Osteocyte (in vitro differentiated cells): ENCODE data around the gene POU3F1. TPM values are rescaled to one million over a fixed set of nuclear protein-coding genes. Genes with fewer than 3 reads are reported as not detected.
A peak's percentile ranks its signal among the peaks of the same experiment; 100 is the strongest.

ENCODE experiments used
- DNase-seq: peaks from one replicate; pipeline ENCODE4 v3.0.0; 2021; ENCODE audit warnings: mixed read lengths; ENCODE audit not compliant: unreplicated experiment; ENCODE audit errors: extremely low spot score
- H3K27ac Mint-ChIP-seq: one replicate; pipeline ENCODE4 v1.8.0; 2021; ENCODE audit warnings: mild to moderate bottlenecking, mixed read lengths; ENCODE audit not compliant: unreplicated experiment
- H3K27me3 Mint-ChIP-seq: one replicate; pipeline ENCODE4 v1.8.0; 2021; ENCODE audit warnings: mixed read lengths; ENCODE audit not compliant: unreplicated experiment
- H3K36me3 Mint-ChIP-seq: one replicate; pipeline ENCODE4 v1.8.0; 2021; ENCODE audit warnings: mixed read lengths; ENCODE audit not compliant: unreplicated experiment
- H3K4me1 Mint-ChIP-seq: one replicate; pipeline ENCODE4 v1.8.0; 2021; ENCODE audit warnings: mixed read lengths; ENCODE audit not compliant: unreplicated experiment
- H3K4me3 Mint-ChIP-seq: one replicate; pipeline ENCODE4 v1.8.0; 2021; ENCODE audit warnings: mild to moderate bottlenecking, moderate library complexity, mixed read lengths; ENCODE audit not compliant: unreplicated experiment
- H3K9me3 Mint-ChIP-seq: one replicate; pipeline ENCODE4 v1.8.0; 2021; ENCODE audit warnings: mixed read lengths; ENCODE audit not compliant: unreplicated experiment
- total RNA-seq: library from RNA; stranded (reverse); gene quantifications from 2 replicates; pipeline ENCODE4 v1.2.1, GENCODE V29; 2021
- TF ChIP-seq, protein P1 (sequence below): fragments of 200-600 bp; sonication (generic); IDR thresholded peaks from 2 replicates; pipeline ENCODE4 v1.5.0; 2021; ENCODE audit warnings: antibody characterized with exemption, mild to moderate bottlenecking, moderate library complexity

Gene POU3F1
- total RNA-seq, 1 donor from 2014 or later: 1.8 TPM

DNA sequence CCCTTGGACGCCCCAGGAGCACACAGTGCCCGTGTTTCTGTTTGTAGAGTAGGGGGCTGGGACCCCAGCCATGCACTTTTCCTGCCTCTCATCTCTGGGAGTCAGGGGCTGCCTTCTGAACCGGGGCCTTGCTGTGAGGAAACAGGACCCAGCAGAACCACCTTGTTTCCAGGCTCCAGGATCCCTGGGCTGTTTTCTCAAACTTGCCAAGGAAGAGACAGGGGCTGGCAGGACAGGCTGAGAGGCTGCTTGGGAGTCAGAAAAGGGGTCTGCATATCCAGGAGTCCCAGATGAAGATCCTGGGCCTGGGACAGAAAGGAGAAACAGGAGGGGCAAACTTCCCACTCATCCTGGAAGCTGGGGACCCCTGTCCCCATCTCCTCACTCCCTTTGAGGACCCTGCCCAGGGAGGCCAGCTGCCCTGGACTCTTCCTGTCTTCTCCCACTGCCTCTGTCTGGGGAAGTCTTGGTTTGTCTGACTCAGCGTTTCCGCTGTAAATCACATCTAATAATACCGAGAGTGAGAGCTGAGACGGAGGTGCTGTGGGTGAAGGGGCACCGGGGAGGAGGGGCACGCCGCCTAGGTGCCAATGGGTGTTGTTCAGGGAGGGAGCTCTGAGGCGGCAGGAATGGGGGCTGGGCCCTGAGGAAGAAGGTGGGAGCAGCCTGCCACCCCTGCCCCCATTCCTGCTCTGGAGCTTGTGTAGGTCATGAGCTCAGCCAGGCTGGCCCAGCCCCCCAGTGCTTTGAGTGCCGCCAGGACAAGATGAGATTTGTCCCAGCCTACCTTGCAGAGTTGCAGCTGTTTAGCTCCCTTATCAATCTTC, 16.7 kb downstream of the POU3F1 start:
- Mint-ChIP-seq H3K4me3 (no peak overlapping the region), H3K27me3 (no peaks in the 10 kb centered on the region), H3K4me1 (peaks cover 25% of the 10 kb centered on the region), H3K9me3 (no peaks in the 10 kb centered on the region), H3K36me3 (peaks cover 9% of the 10 kb centered on the region), H3K27ac (peak overlapping the region; percentile 68)
- TF ChIP-seq, protein P1, sequence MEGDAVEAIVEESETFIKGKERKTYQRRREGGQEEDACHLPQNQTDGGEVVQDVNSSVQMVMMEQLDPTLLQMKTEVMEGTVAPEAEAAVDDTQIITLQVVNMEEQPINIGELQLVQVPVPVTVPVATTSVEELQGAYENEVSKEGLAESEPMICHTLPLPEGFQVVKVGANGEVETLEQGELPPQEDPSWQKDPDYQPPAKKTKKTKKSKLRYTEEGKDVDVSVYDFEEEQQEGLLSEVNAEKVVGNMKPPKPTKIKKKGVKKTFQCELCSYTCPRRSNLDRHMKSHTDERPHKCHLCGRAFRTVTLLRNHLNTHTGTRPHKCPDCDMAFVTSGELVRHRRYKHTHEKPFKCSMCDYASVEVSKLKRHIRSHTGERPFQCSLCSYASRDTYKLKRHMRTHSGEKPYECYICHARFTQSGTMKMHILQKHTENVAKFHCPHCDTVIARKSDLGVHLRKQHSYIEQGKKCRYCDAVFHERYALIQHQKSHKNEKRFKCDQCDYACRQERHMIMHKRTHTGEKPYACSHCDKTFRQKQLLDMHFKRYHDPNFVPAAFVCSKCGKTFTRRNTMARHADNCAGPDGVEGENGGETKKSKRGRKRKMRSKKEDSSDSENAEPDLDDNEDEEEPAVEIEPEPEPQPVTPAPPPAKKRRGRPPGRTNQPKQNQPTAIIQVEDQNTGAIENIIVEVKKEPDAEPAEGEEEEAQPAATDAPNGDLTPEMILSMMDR: no peak
- DNase-seq: no peak

DNA sequence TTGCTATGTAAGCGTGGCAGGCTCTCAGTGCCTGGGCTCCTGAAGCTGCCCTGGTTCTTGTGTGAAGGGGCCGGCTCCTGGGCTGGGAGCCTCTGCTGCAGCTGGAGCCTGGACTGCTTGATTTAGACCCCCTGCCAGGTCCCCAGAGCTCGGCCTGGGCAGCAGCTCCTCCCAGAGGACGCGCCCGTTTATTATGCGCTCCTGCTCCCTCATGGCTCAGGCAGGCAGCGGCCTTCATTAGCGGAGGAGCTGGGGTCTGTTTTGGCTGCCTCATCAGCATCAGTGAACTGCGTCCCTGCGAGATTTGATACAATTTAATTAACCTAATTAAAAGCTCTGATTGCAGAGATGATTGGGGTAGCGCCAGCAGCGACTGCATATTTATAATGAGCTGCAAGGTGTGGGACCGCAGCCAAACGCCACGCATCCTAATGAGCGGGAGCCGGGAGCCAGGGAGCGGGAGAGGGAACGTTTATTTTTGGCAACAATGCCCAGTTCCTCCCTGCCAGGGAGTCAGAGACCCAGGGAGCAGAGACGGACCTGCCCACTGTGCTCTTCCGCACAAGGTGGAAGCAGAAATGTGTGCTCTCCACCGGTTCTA, 17.4 kb downstream of the POU3F1 start:
- Mint-ChIP-seq H3K36me3 (peaks cover 12% of the 10 kb centered on the region), H3K4me1 (peaks cover 25% of the 10 kb centered on the region), H3K4me3 (no peak overlapping the region), H3K9me3 (no peaks in the 10 kb centered on the region), H3K27ac (peak overlapping the region; percentile 68), H3K27me3 (no peaks in the 10 kb centered on the region)
- no peak for DNase-seq
- TF ChIP-seq, protein P1: no peak

DNA sequence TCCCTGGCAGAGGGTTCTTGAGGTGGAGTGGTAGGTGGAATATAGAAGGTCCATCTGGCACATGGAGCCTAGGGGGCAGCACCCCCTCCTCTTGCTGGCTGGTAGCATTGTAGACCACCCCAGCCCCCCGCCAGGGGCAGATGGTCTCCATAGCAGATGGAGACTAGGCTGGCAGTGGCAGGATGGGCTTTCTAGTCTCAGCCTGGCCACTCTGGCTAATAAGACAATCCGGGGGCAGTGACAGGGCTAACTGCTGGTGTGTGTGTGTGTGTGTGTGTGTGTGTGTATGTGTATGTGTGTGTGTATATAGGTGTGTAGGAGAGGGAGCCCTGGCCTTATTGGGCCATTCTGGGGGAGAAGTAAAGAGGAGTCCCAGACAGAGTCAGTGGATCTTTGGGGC, 17.9 kb downstream of the POU3F1 start:
- Mint-ChIP-seq H3K4me3 (no peak overlapping the region), H3K9me3 (no peaks in the 10 kb centered on the region), H3K27ac (no peak overlapping the region), H3K36me3 (peaks cover 16% of the 10 kb centered on the region), H3K4me1 (peaks cover 25% of the 10 kb centered on the region), H3K27me3 (no peaks in the 10 kb centered on the region)
- TF ChIP-seq, protein P1: no peak
- no peak for DNase-seq

DNA sequence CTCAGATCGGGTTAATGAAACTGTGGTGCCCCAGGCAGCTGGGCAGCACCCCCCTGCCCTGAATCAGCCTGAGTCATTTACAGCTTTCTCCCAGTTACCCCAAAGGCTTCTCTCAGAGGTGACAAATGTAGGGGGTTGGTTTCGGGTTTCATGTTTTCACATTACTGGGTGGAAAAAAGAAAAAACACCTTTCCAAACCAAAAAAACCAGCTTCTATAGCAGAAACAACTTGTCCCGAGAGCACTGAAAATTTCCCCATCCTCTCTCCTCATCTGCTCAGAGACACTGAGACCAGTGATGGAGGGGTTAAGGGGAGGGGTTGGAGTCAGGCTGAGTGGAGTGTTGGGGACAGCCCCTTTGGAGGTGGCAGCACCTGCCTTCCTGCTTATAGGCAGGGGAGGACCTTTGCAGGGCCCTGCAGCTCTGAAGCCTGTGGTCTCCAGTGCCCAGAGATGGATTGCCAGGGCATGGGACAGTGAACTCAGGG, 18.4 kb downstream of the POU3F1 start:
- Mint-ChIP-seq H3K36me3 (peaks cover 16% of the 10 kb centered on the region), H3K4me1 (peaks cover 25% of the 10 kb centered on the region), H3K27me3 (no peaks in the 10 kb centered on the region), H3K27ac (no peak overlapping the region), H3K4me3 (no peak overlapping the region), H3K9me3 (no peaks in the 10 kb centered on the region)
- TF ChIP-seq, protein P1: no peak
- DNase-seq: no peak
